ENCODE measurements around the gene RBAK. TPM values are rescaled to one million over a fixed set of nuclear protein-coding genes. Genes with fewer than 3 reads are reported as not detected.
"Not testable (repeated sequence)": the region's sequence is repeated elsewhere in the genome, so short reads cannot be mapped to it uniquely, and the experiment has no call there.

Gene RBAK
- total RNA-seq = 8.9 and 20.8 TPM in 2 replicates

- peak; percentile 91 for DNase-seq (ENCODE audit: low read depth)
Measured at GRCh38 chr7:5045558-5046396, at the start of gene RBAK. TSS of gene RBAK (plus strand) at chr7:5045860. CDS start at chr7:5048077, 2,217 bp downstream.

GRCh38 chr7:4996696-4997222 lies 48.9 kb upstream of the RBAK start:
- DNase-seq (ENCODE audit: low read depth) = no peak

GRCh38 chr7:4998244-4998643 lies 47.4 kb upstream of the RBAK start:
- DNase-seq (ENCODE audit: low read depth) = no peak

GRCh38 chr7:4998910-4999309 lies 46.8 kb upstream of the RBAK start:
- no peak for DNase-seq (ENCODE audit: low read depth)

GRCh38 chr7:4999369-4999950 lies 46.2 kb upstream of the RBAK start:
- DNase-seq (ENCODE audit: low read depth) = no peak

GRCh38 chr7:5001003-5001402 lies 44.7 kb upstream of the RBAK start:
- no peak for DNase-seq (ENCODE audit: low read depth)

GRCh38 chr7:5001911-5002310 lies 43.7 kb upstream of the RBAK start:
- no peak for DNase-seq (ENCODE audit: low read depth)

- peak; percentile 66 for DNase-seq (ENCODE audit: low read depth)
Measured at GRCh38 chr7:5005066-5005465, 40.6 kb upstream of the RBAK start.

GRCh38 chr7:5012985-5013384 lies 32.7 kb upstream of the RBAK start:
- DNase-seq (ENCODE audit: low read depth) = no peak

GRCh38 chr7:5015936-5016335 lies 29.7 kb upstream of the RBAK start:
- not testable (repeated sequence) for DNase-seq (ENCODE audit: low read depth)

GRCh38 chr7:5017626-5018025 lies 28.0 kb upstream of the RBAK start:
- DNase-seq (ENCODE audit: low read depth) = not testable (repeated sequence)

GRCh38 chr7:5020098-5020497 lies 25.6 kb upstream of the RBAK start:
- no peak for DNase-seq (ENCODE audit: low read depth)

GRCh38 chr7:5020976-5021550 lies 24.6 kb upstream of the RBAK start:
- not testable (repeated sequence) for DNase-seq (ENCODE audit: low read depth)

- not testable (repeated sequence) for DNase-seq (ENCODE audit: low read depth)
Measured at GRCh38 chr7:5023626-5024025, 22.0 kb upstream of the RBAK start.

- DNase-seq (ENCODE audit: low read depth) = peak; percentile 29
Measured at GRCh38 chr7:5027796-5028410, 17.8 kb upstream of the RBAK start.

- not testable (repeated sequence) for DNase-seq (ENCODE audit: low read depth)
Measured at GRCh38 chr7:5033186-5033585, 12.5 kb upstream of the RBAK start.

- no peak for DNase-seq (ENCODE audit: low read depth)
Measured at GRCh38 chr7:5035276-5035675, 10.4 kb upstream of the RBAK start.

- no peak for DNase-seq (ENCODE audit: low read depth)
Measured at GRCh38 chr7:5036446-5036845, 9.2 kb upstream of the RBAK start.

- DNase-seq (ENCODE audit: low read depth) = no peak
Measured at GRCh38 chr7:5041047-5041446, 4.6 kb upstream of the RBAK start.

- no peak for DNase-seq (ENCODE audit: low read depth)
Measured at GRCh38 chr7:5043661-5044060, 2.0 kb upstream of the RBAK start.

- not testable (repeated sequence) for DNase-seq (ENCODE audit: low read depth)
Measured at GRCh38 chr7:5046397-5046732, 705 bp downstream of the RBAK start.

GRCh38 chr7:5047127-5047526 lies 1.5 kb downstream of the RBAK start:
- not testable (repeated sequence) for DNase-seq (ENCODE audit: low read depth)
